VCaP (cell line): ENCODE results near the gene EZR.

Experiments used
- H3K27ac ChIP-seq: fragments of 450-650 bp; 2 replicates; pipeline ENCODE4 v1.5.1; 2017
- CTCF ChIP-seq: fragments of 450-650 bp; conservative IDR thresholded peaks from 2 replicates; pipeline ENCODE4 v1.5.1; 2017; ENCODE audit warnings: mild to moderate bottlenecking, moderate library complexity

Gene EZR

GRCh38 chr6:158805698-158806377 is 13.3 kb downstream of the EZR start:
- peak overlapping the region; percentile 91 for H3K27ac ChIP-seq
- no peak for TF ChIP-seq CTCF

GRCh38 chr6:158804207-158804606 is 15.0 kb downstream of the EZR start:
- peak overlapping the region; percentile 91 for H3K27ac ChIP-seq
- no peak for TF ChIP-seq CTCF

GRCh38 chr6:158803733-158804143 is 15.4 kb downstream of the EZR start:
- TF ChIP-seq CTCF, result no peak
- peak overlapping the region; percentile 91 for H3K27ac ChIP-seq

- no peak for TF ChIP-seq CTCF
- peak overlapping the region; percentile 91 for H3K27ac ChIP-seq
These were observed 17.4 kb downstream of the EZR start for GRCh38 chr6:158801655-158802294.

- peak; percentile 64 for TF ChIP-seq CTCF
- peak overlapping the region; percentile 91 for H3K27ac ChIP-seq
These were observed 19.9 kb downstream of the EZR start for GRCh38 chr6:158799051-158799792.

- H3K27ac ChIP-seq, result peak overlapping the region; percentile 91
- TF ChIP-seq CTCF, result no peak
These were observed 20.9 kb downstream of the EZR start for GRCh38 chr6:158798311-158798710.
